Measurements from ENCODE around the gene TMEM205. TPM values are rescaled to one million over a fixed set of nuclear protein-coding genes. Genes with fewer than 3 reads are reported as not detected.

TMEM205 gene
- total and polyA plus RNA-seq, 10 of the 15 experiments (the other 5 are each of a cell fraction or from before 2014, with no cell fraction given) = 27.8 to 144 (median 88.3) TPM

- TF ChIP-seq ZBTB40 (IDR thresholded peaks at IDR 0.05; ENCODE audit: borderline replicate concordance) (no peak), RAD21 (IDR thresholded peaks at IDR 0.05; ENCODE audit: insufficient read depth, low read depth, low read length) (peak; percentile 96), IKZF1 (conservative IDR thresholded peaks at IDR 0.05) (peak; percentile 48; the same call in 1 of the 2 replicates), SMC3 (IDR thresholded peaks at IDR 0.05; ENCODE audit: borderline replicate concordance, low read length) (peak; percentile 94), SMARCA5 (IDR thresholded peaks at IDR 0.05) (peak; percentile 72; the same call in 1 of the 2 replicates), RBBP5 (conservative IDR thresholded peaks at IDR 0.05) (no peak), POU2F2 (IDR thresholded peaks at IDR 0.05; ENCODE audit: borderline replicate concordance, low read depth, low read length) (0 out of 3 replicates have a peak, but pooled peaks have one; percentile 18), CREM (IDR thresholded peaks at IDR 0.05; ENCODE audit: low read depth) (peak; percentile 22; the same call in 1 of the 2 replicates), ATF7 (IDR thresholded peaks at IDR 0.05; ENCODE audit: low read depth) (no peak)
- TF ChIP-seq, protein P1, sequence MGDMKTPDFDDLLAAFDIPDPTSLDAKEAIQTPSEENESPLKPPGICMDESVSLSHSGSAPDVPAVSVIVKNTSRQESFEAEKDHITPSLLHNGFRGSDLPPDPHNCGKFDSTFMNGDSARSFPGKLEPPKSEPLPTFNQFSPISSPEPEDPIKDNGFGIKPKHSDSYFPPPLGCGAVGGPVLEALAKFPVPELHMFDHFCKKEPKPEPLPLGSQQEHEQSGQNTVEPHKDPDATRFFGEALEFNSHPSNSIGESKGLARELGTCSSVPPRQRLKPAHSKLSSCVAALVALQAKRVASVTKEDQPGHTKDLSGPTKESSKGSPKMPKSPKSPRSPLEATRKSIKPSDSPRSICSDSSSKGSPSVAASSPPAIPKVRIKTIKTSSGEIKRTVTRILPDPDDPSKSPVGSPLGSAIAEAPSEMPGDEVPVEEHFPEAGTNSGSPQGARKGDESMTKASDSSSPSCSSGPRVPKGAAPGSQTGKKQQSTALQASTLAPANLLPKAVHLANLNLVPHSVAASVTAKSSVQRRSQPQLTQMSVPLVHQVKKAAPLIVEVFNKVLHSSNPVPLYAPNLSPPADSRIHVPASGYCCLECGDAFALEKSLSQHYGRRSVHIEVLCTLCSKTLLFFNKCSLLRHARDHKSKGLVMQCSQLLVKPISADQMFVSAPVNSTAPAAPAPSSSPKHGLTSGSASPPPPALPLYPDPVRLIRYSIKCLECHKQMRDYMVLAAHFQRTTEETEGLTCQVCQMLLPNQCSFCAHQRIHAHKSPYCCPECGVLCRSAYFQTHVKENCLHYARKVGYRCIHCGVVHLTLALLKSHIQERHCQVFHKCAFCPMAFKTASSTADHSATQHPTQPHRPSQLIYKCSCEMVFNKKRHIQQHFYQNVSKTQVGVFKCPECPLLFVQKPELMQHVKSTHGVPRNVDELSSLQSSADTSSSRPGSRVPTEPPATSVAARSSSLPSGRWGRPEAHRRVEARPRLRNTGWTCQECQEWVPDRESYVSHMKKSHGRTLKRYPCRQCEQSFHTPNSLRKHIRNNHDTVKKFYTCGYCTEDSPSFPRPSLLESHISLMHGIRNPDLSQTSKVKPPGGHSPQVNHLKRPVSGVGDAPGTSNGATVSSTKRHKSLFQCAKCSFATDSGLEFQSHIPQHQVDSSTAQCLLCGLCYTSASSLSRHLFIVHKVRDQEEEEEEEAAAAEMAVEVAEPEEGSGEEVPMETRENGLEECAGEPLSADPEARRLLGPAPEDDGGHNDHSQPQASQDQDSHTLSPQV (IDR thresholded peaks at IDR 0.05) = peak; percentile 57; the same call in 1 of the 2 replicates
- TF ChIP-seq, protein P2, sequence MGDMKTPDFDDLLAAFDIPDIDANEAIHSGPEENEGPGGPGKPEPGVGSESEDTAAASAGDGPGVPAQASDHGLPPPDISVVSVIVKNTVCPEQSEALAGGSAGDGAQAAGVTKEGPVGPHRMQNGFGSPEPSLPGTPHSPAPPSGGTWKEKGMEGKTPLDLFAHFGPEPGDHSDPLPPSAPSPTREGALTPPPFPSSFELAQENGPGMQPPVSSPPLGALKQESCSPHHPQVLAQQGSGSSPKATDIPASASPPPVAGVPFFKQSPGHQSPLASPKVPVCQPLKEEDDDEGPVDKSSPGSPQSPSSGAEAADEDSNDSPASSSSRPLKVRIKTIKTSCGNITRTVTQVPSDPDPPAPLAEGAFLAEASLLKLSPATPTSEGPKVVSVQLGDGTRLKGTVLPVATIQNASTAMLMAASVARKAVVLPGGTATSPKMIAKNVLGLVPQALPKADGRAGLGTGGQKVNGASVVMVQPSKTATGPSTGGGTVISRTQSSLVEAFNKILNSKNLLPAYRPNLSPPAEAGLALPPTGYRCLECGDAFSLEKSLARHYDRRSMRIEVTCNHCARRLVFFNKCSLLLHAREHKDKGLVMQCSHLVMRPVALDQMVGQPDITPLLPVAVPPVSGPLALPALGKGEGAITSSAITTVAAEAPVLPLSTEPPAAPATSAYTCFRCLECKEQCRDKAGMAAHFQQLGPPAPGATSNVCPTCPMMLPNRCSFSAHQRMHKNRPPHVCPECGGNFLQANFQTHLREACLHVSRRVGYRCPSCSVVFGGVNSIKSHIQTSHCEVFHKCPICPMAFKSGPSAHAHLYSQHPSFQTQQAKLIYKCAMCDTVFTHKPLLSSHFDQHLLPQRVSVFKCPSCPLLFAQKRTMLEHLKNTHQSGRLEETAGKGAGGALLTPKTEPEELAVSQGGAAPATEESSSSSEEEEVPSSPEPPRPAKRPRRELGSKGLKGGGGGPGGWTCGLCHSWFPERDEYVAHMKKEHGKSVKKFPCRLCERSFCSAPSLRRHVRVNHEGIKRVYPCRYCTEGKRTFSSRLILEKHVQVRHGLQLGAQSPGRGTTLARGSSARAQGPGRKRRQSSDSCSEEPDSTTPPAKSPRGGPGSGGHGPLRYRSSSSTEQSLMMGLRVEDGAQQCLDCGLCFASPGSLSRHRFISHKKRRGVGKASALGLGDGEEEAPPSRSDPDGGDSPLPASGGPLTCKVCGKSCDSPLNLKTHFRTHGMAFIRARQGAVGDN (IDR thresholded peaks at IDR 0.05) = no peak
- TF ChIP-seq, protein P3, sequence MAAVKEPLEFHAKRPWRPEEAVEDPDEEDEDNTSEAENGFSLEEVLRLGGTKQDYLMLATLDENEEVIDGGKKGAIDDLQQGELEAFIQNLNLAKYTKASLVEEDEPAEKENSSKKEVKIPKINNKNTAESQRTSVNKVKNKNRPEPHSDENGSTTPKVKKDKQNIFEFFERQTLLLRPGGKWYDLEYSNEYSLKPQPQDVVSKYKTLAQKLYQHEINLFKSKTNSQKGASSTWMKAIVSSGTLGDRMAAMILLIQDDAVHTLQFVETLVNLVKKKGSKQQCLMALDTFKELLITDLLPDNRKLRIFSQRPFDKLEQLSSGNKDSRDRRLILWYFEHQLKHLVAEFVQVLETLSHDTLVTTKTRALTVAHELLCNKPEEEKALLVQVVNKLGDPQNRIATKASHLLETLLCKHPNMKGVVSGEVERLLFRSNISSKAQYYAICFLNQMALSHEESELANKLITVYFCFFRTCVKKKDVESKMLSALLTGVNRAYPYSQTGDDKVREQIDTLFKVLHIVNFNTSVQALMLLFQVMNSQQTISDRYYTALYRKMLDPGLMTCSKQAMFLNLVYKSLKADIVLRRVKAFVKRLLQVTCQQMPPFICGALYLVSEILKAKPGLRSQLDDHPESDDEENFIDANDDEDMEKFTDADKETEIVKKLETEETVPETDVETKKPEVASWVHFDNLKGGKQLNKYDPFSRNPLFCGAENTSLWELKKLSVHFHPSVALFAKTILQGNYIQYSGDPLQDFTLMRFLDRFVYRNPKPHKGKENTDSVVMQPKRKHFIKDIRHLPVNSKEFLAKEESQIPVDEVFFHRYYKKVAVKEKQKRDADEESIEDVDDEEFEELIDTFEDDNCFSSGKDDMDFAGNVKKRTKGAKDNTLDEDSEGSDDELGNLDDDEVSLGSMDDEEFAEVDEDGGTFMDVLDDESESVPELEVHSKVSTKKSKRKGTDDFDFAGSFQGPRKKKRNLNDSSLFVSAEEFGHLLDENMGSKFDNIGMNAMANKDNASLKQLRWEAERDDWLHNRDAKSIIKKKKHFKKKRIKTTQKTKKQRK (IDR thresholded peaks at IDR 0.05; ENCODE audit: low read depth, low read length) = no peak
These were observed 52.4 kb downstream of the TMEM205 start (continued) for GRCh38 chr19:11293433-11294389.
